Muscle of leg (tissue), 11 donors: ENCODE measurements around the gene FAM163B. TPM values are rescaled to one million over a fixed set of nuclear protein-coding genes. Genes with fewer than 3 reads are reported as not detected.

Source experiments
- DNase-seq: peaks from one replicate; pipeline ENCODE4 v3.0.0; 2013
- H3K27ac ChIP-seq: one replicate; pipeline ENCODE4 v1.5.1; 2013; ENCODE audit warnings: mild to moderate bottlenecking, low read length, control low read depth
- H3K27me3 ChIP-seq: one replicate; pipeline ENCODE4 v1.6.1; 2013; ENCODE audit warnings: low read length; ENCODE audit not compliant: control insufficient read depth, insufficient read depth
- H3K36me3 ChIP-seq: one replicate; pipeline ENCODE4 v1.6.1; 2013; ENCODE audit warnings: low read length; ENCODE audit not compliant: control insufficient read depth, insufficient read depth
- H3K4me1 ChIP-seq: one replicate; pipeline ENCODE4 v1.6.1; 2013; ENCODE audit warnings: low read length; ENCODE audit not compliant: control insufficient read depth, insufficient read depth
- H3K4me3 ChIP-seq: one replicate; pipeline ENCODE4 v1.5.1; 2013; ENCODE audit warnings: low read length, control low read depth
- H3K9me3 ChIP-seq: replicated peaks from 2 replicates; pipeline ENCODE4 v1.6.1; 2013; ENCODE audit warnings: low read depth, low read length; ENCODE audit not compliant: control insufficient read depth
- WGBS: methylation state at CpG from one replicate; pipeline ENCODE4 v1.1.5; 2013; ENCODE audit warnings: missing lambda C conversion rate; ENCODE audit not compliant: insufficient coverage; 5-methylcytosine and 5-hydroxymethylcytosine counted together
- polyA plus RNA-seq, 8 donors: library from polyadenylated mRNA; unstranded; fragments of 120-200 nt; gene quantifications; one replicate each; pipeline versions ENCODE4 v1.2.1 to v1.2.3, GENCODE V29; 2013; ENCODE audit warnings: inconsistent platforms in 1 of 8, low replicate concordance in 1 of 8; ENCODE audit not compliant: insufficient read length in 8 of 8, insufficient read depth in 1 of 8
- total RNA-seq: library from RNA; stranded (reverse); fragments of 120-200 nt; gene quantifications from one replicate; pipeline ENCODE4 v1.2.4, GENCODE V29; 2013

The FAM163B gene
- total and polyA plus RNA-seq, 9 donors: 0.13 to 0.36 (median 0.18) TPM; not detected in 6

DNA sequence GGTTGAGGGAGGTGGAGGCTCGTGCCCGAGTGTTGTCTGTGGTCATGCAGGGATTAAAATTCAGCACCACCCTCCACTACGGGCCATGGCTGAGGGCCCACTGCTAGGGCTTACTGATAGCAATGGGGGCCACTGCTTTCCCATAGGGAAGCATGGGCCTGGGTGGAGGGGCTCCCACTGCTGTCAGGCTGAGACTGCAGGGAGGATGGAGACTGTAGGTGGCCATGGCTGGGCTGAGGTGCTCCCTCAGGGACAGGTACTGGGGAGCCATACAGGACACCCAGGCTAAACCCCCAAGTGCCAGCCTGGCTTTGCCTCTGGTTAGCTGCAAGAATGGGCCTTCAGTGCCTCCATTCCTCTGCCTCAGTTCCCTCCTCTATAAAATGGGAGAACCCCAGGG, 26.1 kb downstream of the FAM163B start:
- no peaks in the 10 kb centered on the region for H3K9me3 ChIP-seq
- no peak for DNase-seq
- no peak overlapping the region for H3K4me3 ChIP-seq
- WGBS: 20% methylated on average over 1 of the region's 3 CpGs
- H3K36me3 ChIP-seq: no peaks in the 10 kb centered on the region
- H3K27ac ChIP-seq: no peak overlapping the region
- H3K27me3 ChIP-seq: peaks cover 66% of the 10 kb centered on the region
- H3K4me1 ChIP-seq: peaks cover 24% of the 10 kb centered on the region

GRCh38 chr9:133582501-133583045, 26.6 kb downstream of the FAM163B start:
- Histone ChIP-seq H3K4me3 (no peak overlapping the region), H3K27ac (no peak overlapping the region), H3K4me1 (peaks cover 24% of the 10 kb centered on the region), H3K36me3 (no peaks in the 10 kb centered on the region), H3K27me3 (peaks cover 66% of the 10 kb centered on the region), H3K9me3 (no peaks in the 10 kb centered on the region)
- no peak for DNase-seq
- 79% methylated on average over 12 of the region's 14 CpGs for WGBS

DNA sequence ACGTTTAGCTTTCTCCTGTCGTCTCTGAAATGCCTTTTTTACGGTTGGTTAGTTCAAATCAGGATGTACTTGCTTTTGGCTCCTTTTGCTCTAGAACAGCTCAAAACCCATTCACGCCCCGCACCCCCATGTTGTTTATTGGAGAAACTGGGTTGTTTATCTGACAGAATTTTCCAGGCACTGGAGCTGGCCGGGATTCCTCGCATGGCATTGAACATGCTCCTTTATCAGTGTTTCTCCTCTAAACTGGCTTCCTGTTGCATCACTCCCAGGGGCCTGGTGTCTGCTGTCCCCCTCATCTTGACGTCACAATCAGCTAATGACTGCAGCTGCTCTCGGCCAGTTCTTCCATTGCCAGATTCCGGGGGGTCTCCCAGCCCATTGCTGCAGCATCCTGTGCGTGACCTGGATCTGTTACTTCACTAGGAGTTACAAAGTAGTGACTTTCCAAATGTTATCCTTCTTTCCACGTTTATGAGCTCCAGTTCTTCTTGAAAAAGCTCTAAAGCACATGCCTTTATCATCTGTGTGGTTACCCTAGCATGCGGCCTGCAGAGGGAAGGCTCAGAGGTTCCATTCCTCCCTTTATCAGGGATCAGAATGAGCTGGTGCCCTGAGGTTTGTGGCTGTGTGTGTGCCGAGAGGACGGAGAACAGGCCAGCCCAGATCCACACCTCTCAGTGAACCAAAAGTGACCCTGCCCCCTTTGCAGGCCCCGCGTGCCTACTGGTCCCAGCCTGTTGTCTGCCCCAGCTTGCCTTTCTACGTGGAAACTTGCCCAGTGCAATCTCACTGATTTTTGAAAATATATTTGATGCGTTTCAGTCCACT, 27.5 kb downstream of the FAM163B start:
- H3K27me3 ChIP-seq: peaks cover 59% of the 10 kb centered on the region
- WGBS: 60% methylated on average over 11 of the region's 19 CpGs
- H3K36me3 ChIP-seq: no peaks in the 10 kb centered on the region
- H3K4me1 ChIP-seq: peaks cover 27% of the 10 kb centered on the region
- H3K27ac ChIP-seq: no peak overlapping the region
- no peaks in the 10 kb centered on the region for H3K9me3 ChIP-seq
- DNase-seq: no peak
- no peak overlapping the region for H3K4me3 ChIP-seq

- DNase-seq: no peak
- peaks cover 53% of the 10 kb centered on the region for H3K27me3 ChIP-seq
These were observed 28.2 kb downstream of the FAM163B start for GRCh38 chr9:133581011-133581410.

GRCh38 chr9:133580419-133580738, 28.8 kb downstream of the FAM163B start:
- Histone ChIP-seq H3K4me1 (peaks cover 15% of the 10 kb centered on the region), H3K4me3 (no peak overlapping the region), H3K27ac (no peak overlapping the region), H3K27me3 (peaks cover 53% of the 10 kb centered on the region), H3K9me3 (no peaks in the 10 kb centered on the region), H3K36me3 (no peaks in the 10 kb centered on the region)
- WGBS: 31% methylated on average over 5 of the region's 6 CpGs
- DNase-seq: peak; percentile 38

More at GRCh38 chr9:133581011-133581410, 28.2 kb downstream of the FAM163B start:
- no peak overlapping the region for H3K4me3 ChIP-seq
- peaks cover 21% of the 10 kb centered on the region for H3K4me1 ChIP-seq
- no peaks in the 10 kb centered on the region for H3K36me3 ChIP-seq
- no peak overlapping the region for H3K27ac ChIP-seq
- no CpG with 5 or more reads among the region's 4 CpGs for WGBS
- no peaks in the 10 kb centered on the region for H3K9me3 ChIP-seq

GRCh38 chr9:133579601-133580418, 29.4 kb downstream of the FAM163B start:
- no peak overlapping the region for H3K4me3 ChIP-seq
- no peak for DNase-seq
- peaks cover 12% of the 10 kb centered on the region for H3K4me1 ChIP-seq
- peaks cover 48% of the 10 kb centered on the region for H3K27me3 ChIP-seq
- H3K27ac ChIP-seq: no peak overlapping the region
- H3K9me3 ChIP-seq: no peaks in the 10 kb centered on the region
- H3K36me3 ChIP-seq: no peaks in the 10 kb centered on the region
- WGBS: 65% methylated on average over 18 of the region's 31 CpGs

DNA sequence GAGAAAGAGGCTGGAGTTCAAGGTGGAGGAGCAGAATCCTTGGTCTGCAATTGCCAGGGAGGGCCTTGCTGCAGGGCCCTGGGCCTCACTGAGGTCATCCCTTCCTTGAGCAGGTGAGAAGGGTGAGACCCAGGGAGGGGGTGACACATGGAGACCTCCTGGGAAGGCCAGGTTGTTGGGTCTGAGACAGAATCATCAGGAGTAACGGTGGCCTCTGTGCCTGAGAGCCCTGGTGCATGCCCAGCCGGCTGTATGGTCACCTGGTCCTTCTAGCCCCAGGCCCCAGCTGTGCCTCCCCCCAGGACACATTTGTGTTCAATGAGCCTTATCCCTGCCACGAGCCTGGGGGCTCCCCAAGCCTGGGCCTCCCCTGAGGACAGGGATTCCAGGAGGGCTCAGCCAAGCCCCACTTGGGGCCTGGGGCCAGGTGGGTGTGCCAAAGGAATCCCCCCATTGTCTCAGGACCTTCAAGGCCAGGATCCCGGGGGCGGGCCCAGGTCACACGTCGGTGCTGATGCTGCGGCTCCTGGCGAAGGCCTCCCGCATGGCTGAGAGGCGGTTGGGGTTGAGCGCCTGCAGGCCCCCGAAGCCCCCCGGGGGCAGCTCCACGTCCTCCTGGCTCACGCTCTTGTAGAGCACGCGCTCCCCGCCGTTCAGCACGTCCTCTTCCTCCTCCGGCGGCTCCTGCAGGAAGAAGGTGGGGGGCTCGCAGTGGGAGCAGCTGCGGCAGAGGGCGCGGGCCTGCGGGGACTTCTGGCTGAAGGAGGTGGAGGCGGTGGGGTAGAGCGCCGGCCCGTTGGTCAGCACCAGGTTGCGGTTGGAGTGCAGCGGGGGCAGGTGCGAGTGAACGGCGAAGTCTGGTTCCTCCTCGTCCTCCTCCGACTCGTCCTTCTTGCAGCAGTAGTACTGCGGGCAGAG, 30.4 kb downstream of the FAM163B start:
- H3K27ac ChIP-seq: no peak overlapping the region
- peaks cover 16% of the 10 kb centered on the region for H3K4me1 ChIP-seq
- no peaks in the 10 kb centered on the region for H3K36me3 ChIP-seq
- 63% methylated on average over 29 of the region's 41 CpGs for WGBS
- peaks cover 40% of the 10 kb centered on the region for H3K27me3 ChIP-seq
- H3K4me3 ChIP-seq: no peak overlapping the region
- H3K9me3 ChIP-seq: no peaks in the 10 kb centered on the region
- no peak for DNase-seq

- Histone ChIP-seq H3K4me1 (peaks cover 26% of the 10 kb centered on the region), H3K36me3 (no peaks in the 10 kb centered on the region), H3K27me3 (peaks cover 33% of the 10 kb centered on the region), H3K27ac (no peak overlapping the region), H3K9me3 (no peaks in the 10 kb centered on the region), H3K4me3 (no peak overlapping the region)
- WGBS: 100% methylated on average over 1 of the region's 3 CpGs
- no peak for DNase-seq
These were observed 31.5 kb downstream of the FAM163B start for GRCh38 chr9:133577737-133578112.

DNA sequence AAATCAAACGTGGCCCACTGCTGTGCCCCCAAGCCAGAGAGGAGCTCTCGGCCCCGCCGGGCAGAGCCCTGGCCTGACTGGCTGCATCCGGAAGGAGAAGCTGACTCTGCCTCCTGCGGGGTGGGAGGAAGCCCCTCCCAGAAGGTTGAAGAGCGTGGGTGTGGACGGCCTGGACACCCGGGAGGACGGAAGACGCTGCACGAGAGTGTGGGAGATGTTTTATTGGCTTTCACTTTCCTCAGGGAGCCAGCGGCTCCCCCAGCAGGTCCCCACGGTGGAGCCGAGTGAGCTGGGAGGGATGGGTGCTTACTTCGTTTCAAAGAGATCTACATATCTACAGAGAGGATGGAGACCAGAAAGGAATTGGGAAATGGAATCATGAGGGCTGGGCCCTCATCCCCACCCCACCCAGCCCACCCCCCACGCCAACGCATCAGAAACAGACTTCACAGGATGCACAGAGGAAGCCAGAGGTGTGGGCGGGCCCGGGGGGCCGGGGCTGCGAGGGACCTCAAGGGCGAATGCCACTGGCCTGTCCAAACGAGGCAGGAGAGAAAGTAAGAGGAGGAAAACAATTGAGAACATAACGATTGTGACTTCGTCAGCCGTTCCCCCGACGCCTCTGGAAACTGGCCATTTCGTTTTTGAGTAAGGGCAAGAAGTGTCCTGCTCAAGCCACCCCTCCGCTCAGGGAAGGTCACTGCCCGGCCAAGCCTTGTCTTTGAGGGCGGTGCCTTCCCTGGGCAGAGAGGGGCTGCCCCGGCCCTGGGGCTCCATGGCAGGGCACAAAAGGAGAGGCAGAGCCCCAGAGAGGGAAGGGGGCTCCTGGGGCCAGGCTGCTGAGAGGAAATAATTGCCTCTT, 32.1 kb downstream of the FAM163B start:
- 56% methylated on average over 17 of the region's 34 CpGs for WGBS
- H3K27me3 ChIP-seq: peaks cover 35% of the 10 kb centered on the region
- H3K27ac ChIP-seq: no peak overlapping the region
- H3K36me3 ChIP-seq: no peaks in the 10 kb centered on the region
- no peak for DNase-seq
- H3K9me3 ChIP-seq: no peaks in the 10 kb centered on the region
- H3K4me3 ChIP-seq: no peak overlapping the region
- H3K4me1 ChIP-seq: peaks cover 32% of the 10 kb centered on the region
